Calu3 (cell line): Measurements from ENCODE around the gene HOXD8. TPM values are rescaled to one million over a fixed set of nuclear protein-coding genes. Genes with fewer than 3 reads are reported as not detected.

Experiments
- BruUV-seq: library from RNA; stranded (reverse); fragments of 400-500 nt; replicated peaks from 2 replicates; lab custom pipeline; 2021; lab: Mats Ljungman, UMichigan
- CTCF ChIA-PET: fragments of 300-600 bp; sonication (Branson Sonifier 250); formaldehyde crosslinking; loops from one replicate; lab custom pipeline; 2022; ENCODE audit warnings: antibody characterized with exemption; lab: Charles Lee
- DNase-seq: peaks from one replicate; pipeline ENCODE4 v3.0.0; 2022
- H3K27ac Mint-ChIP-seq: one replicate; pipeline ENCODE4 v1.8.0; 2022; ENCODE audit warnings: mixed read lengths; ENCODE audit not compliant: unreplicated experiment
- H3K27me3 Mint-ChIP-seq: one replicate; pipeline ENCODE4 v1.8.0; 2022; ENCODE audit warnings: mixed read lengths; ENCODE audit not compliant: unreplicated experiment
- H3K36me3 Mint-ChIP-seq: one replicate; pipeline ENCODE4 v1.8.0; 2022; ENCODE audit warnings: mild to moderate bottlenecking, moderate library complexity, mixed read lengths; ENCODE audit not compliant: insufficient read depth, unreplicated experiment
- H3K4me1 Mint-ChIP-seq: one replicate; pipeline ENCODE4 v1.8.0; 2022; ENCODE audit warnings: mild to moderate bottlenecking, low read depth, mixed read lengths; ENCODE audit not compliant: unreplicated experiment
- H3K4me3 Mint-ChIP-seq: one replicate; pipeline ENCODE4 v1.8.0; 2022; ENCODE audit warnings: mild to moderate bottlenecking, low read depth, moderate library complexity, mixed read lengths; ENCODE audit not compliant: unreplicated experiment
- H3K9me3 Mint-ChIP-seq: one replicate; pipeline ENCODE4 v1.8.0; 2022; ENCODE audit warnings: low read depth, mixed read lengths; ENCODE audit not compliant: unreplicated experiment
- CTCF ChIP-seq: fragments of 200-600 bp; IDR thresholded peaks from one replicate; pipeline ENCODE4 v1.8.0; 2022; ENCODE audit warnings: antibody characterized with exemption; ENCODE audit not compliant: unreplicated experiment
- intact Hi-C: fragments of 100-400 bp; cut with micrococcal nuclease; formaldehyde crosslinking; loops from one replicate; pipeline ENCODE4 v1.10.0; 2022; ENCODE audit not compliant: unreplicated experiment
- total RNA-seq: library from RNA; stranded (reverse); gene quantifications from 2 replicates; pipeline ENCODE4 v1.2.3, GENCODE V29; 2022

The HOXD8 gene
- total RNA-seq, 1 experiment from 2014 or later, result not detected

DNA sequence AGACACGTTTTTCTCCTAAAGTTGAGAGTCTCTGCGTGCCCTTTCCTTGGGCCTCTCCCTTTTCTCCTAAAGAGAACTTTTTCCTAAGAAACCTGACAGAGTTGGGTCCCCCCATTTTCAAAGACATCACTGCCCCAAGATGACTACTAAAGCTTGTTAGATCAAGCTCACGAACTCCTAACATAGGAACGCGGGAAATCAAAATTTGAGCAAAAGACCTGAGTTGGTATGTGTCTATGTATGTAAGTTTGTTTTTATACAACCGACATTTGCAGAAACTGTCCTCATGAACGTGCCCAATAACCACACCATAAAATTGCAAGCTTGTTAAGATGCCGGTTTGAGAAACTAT, 35.6 kb upstream of the HOXD8 start:
- H3K27ac Mint-ChIP-seq, result no peak overlapping the region
- intact Hi-C loops, result no loop called here
- H3K27me3 Mint-ChIP-seq, result peaks cover 41% of the 10 kb centered on the region
- no peaks in the 10 kb centered on the region for H3K9me3 Mint-ChIP-seq
- peaks cover 18% of the 10 kb centered on the region for H3K36me3 Mint-ChIP-seq
- no peak for DNase-seq
- BruUV-seq, result no TSS peak
- TF ChIP-seq CTCF, result no peak
- no peak overlapping the region for H3K4me3 Mint-ChIP-seq
- peaks cover 9% of the 10 kb centered on the region for H3K4me1 Mint-ChIP-seq
- CTCF ChIA-PET, result no interaction called here

GRCh38 chr2:176094349-176094748, 35.2 kb upstream of the HOXD8 start:
- H3K36me3 Mint-ChIP-seq, result peaks cover 18% of the 10 kb centered on the region
- intact Hi-C loops, result no loop called here
- DNase-seq, result no peak
- H3K27ac Mint-ChIP-seq, result no peak overlapping the region
- H3K27me3 Mint-ChIP-seq, result peaks cover 37% of the 10 kb centered on the region
- no peak overlapping the region for H3K4me3 Mint-ChIP-seq
- H3K4me1 Mint-ChIP-seq, result peaks cover 9% of the 10 kb centered on the region
- no peaks in the 10 kb centered on the region for H3K9me3 Mint-ChIP-seq
- CTCF ChIA-PET, result no interaction called here
- no peak for TF ChIP-seq CTCF
- no TSS peak for BruUV-seq

DNA sequence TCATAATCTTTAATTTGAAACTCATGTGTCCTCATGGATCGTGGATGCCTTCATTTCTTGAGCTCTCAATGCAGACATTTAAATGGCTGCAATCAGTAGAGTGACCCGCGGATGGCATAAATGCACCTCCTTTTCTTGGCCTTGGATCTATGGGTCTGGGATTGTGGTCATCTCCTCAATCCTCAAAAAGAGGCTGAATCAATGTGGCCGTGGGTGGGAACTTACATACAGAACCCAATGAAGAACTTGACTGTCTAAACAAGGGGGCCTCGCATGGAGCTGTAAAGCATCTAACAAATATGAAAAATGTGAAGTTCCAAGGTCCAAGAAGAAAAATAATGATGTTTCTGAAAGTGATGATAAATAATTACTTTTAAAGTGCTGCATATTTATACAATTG, 34.1 kb upstream of the HOXD8 start:
- H3K27me3 Mint-ChIP-seq, result peaks cover 26% of the 10 kb centered on the region
- CTCF ChIA-PET, result interaction anchor here (3.0 kb wide), 1 partner anchor 844 kb away, joined by 24 read pairs; no protein-coding TSS in a partner anchor
- no peak overlapping the region for H3K4me3 Mint-ChIP-seq
- no peak for TF ChIP-seq CTCF
- intact Hi-C loops, result loop anchor here (5.0 kb wide), 5 partner anchors 93 to 893 kb away; partner anchors contain the start of gene LNPK
- H3K36me3 Mint-ChIP-seq, result peaks cover 18% of the 10 kb centered on the region
- DNase-seq, result no peak
- H3K4me1 Mint-ChIP-seq, result peaks cover 9% of the 10 kb centered on the region
- no TSS peak for BruUV-seq
- H3K27ac Mint-ChIP-seq, result no peak overlapping the region
- no peaks in the 10 kb centered on the region for H3K9me3 Mint-ChIP-seq

DNA sequence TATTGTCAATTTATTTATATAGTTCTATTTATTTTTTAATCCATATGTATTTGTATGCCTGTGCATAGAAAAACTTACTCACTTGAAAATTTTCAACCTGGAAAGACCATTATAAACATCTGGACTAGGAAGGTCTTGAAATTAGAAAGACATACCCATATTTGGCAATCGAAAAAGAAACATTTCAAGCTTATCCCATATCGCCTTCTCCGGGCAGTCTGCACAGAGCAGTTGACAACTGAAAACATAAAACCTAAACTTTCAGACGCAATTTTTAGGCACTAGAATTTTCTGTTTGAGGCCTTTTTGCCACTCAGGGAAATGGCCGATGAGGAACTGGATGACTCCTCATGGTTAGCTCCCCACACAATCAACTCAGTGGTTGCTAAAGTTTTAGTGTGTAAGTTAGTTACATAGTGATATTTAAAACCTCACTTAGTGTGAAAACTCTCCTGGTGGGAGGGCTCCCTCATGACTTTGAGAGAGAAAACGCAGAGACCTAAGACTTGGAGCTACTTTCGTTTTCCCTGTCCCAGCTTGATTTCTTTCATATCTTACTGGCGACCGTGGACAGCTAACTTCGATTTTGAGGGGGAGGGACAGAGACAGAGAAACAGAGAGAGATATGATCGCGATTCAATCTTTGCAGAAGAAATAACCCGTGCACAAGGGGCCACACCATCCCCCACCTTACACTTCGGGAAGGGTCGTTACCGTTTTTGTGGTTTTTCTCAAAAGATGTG, 33.1 kb upstream of the HOXD8 start:
- no peak for TF ChIP-seq CTCF
- BruUV-seq, result no TSS peak
- H3K4me3 Mint-ChIP-seq, result peak overlapping the region; percentile 85
- peak overlapping the region; percentile 80 for H3K27ac Mint-ChIP-seq
- intact Hi-C loops, result loop anchor here (2.0 to 5.0 kb wide), 6 partner anchors 94 to 894 kb away; partner anchors contain the start of gene LNPK
- H3K9me3 Mint-ChIP-seq, result no peaks in the 10 kb centered on the region
- H3K27me3 Mint-ChIP-seq, result peaks cover 16% of the 10 kb centered on the region
- CTCF ChIA-PET, result interaction anchor here (0.9 to 3.0 kb wide), 5 partner anchors 95 to 1348 kb away, joined by 3 to 24 read pairs (median 4); partner anchors contain the start of gene LNPK
- DNase-seq, result no peak
- peaks cover 9% of the 10 kb centered on the region for H3K4me1 Mint-ChIP-seq
- H3K36me3 Mint-ChIP-seq, result peaks cover 18% of the 10 kb centered on the region
